Vein endothelial cell (primary cell): ENCODE data around the gene ZNF786. TPM values are rescaled to one million over a fixed set of nuclear protein-coding genes. Genes with fewer than 3 reads are reported as not detected.

Source experiments
- small RNA-seq: library from RNA; depleted of rRNA; stranded (forward); fragments of <200 nt; gene quantifications from one replicate; pipeline ENCODE3, GENCODE V24; 2012
- total RNA-seq: library from RNA; depleted of rRNA; stranded (reverse); fragments of >200 nt; gene quantifications from 2 replicates; pipeline ENCODE4 v1.2.3, GENCODE V29; 2012

Gene ZNF786, protein sequence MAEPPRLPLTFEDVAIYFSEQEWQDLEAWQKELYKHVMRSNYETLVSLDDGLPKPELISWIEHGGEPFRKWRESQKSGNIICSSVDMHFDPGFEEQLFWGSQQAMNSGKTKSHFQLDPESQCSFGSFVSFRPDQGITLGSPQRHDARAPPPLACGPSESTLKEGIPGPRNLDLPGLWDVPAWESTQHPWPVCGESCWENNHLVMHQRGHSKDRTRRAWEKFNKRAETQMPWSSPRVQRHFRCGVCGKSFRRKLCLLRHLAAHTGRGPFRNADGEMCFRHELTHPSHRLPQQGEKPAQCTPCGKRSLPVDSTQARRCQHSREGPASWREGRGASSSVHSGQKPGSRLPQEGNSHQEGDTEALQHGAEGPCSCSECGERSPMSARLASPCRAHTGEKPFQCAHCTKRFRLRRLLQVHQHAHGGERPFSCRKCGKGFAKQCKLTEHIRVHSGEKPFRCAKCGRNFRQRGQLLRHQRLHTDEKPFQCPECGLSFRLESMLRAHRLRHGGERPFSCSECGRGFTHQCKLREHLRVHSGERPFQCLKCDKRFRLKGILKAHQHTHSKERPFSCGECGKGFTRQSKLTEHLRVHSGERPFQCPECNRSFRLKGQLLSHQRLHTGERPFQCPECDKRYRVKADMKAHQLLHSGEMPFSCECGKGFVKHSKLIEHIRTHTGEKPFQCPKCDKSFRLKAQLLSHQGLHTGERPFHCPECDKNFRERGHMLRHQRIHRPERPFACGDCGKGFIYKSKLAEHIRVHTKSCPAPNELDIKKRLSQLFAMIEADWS
- 6.2 and 7.5 TPM in 2 replicates for total RNA-seq

DNA sequence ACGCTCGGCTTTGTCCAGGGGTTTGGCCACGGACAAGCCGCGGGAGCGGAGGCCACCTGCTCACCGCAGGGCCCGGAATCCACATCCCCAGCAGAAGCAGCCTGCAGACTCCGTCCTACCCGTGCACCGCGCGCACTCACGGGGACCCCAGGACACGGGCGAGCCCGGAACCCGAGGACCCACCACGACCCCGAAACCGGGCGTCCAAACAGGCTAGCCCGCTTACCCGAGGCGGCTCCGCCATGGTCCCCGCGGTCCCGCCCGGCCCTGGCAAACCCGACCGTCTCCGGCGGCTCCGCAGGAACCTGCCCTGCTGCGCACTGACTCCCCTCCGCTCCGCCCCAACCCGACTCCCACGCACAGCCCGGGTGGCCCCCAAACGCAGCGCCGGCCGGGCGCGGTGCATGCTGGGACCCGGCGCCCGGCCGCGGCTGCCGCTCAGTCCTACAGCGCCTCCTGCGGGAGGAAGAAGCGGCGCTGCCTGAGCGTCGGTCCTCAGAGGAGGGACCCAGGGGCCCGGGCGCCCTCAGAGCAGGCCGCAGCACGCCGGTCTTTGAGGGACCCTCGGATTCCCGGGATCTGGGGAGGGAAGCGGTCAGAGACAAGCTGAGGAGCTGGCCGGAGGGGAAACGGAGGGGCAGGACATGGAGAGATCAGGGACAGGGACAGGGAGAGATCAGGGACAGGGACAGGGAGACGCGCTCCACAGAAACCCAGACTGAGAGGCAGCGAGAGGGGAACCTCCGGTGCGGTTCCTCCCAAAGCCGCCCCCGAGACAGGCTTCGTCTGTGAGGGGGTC lies at the start of gene ZNF786:
TSS of gene ZNF786 (minus strand) at position 322 of the 799 bp plus-strand sequence. CDS start at position 244, 78 bp downstream.

DNA sequence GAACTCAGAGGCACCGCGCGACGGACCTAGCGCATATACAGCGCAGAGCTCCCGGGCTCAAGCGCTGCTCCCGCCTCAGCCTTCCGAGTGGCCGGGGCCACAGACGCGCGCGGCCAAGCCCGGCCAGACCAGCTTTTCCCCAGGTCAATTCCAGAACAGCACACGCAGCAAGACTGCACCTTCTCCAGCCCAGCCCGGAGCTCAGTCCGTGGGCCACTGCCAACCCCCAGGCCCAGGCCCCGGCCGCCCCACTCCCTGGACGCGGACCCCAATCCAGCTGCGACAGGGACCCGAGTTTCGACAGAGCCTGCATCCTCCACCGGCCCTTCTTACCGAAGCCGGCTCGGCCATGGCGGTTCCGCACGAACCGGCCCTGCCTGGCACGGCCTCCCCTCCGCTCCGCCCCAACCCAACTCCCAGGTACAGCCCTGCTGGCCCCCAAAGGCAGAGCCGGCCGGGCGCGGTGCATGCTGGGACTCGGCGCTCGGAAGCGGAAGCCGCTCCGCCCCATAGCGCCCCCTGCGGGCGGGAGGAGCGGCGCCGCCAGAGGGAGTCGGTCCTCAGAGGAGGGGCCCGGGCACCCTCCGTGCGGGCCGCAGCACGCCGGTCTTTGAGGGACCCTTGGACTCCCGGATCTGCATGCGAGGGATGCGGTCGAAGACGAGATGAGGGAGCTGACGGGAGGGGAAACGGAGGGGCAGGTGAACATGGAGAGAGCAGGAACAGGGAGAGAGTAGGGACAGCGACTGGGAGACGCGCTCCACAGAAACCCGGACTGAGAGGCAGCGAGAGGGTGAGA lies 35.5 kb upstream of the ZNF786 start, which contains the start of gene ZNF425:
TSS of gene ZNF425 (minus strand) at position 462 of the 799 bp plus-strand sequence. CDS start at position 351, 111 bp downstream.

DNA sequence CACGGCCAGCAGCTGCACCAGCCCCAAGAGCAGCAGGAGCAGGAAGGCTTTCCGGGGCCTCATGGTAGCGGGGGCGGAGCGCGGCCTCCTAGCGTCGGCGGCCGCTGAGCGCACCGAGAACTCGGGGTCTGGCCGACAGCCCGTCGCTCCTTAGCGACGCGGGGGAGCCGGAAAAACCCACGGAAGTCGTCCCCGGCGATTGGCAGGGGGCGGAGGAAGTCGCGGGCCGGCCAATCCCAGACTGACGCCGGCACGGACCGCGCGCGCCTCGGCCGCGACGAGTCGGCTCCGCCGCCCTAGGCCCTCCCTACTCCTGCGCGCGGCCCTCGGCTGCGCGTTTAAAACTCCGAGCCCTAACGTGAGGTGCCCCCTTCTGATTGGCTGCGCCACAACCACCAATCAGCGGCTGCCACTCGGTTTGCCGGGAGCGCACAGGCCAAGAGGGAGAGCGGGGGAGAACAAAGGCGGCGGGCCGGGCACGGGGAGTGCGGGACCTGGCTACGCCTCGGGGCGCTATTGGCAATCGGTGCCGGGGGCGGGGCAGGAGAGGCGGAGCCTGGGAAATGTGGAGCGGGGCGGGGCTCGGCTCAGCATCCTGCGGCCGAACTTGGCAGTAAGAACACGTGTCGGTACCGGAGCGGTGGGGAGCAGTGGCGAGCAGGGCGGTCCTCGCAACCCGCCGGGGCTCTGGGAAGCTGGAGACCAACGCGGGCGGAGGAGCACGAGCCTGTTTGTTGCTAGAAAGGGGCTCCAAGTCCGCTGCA lies 62.0 kb downstream of the ZNF786 start, which contains the start of gene PDIA4:
TSS of gene PDIA4 (minus strand) at position 160 of the 764 bp plus-strand sequence. CDS start at position 63, 97 bp downstream.

Small RNAs within 50 kb of the gene (small RNA-seq; reads per million reads assigned to genes)
- gene COX6B1P1 (not detected), gene RN7SL521P (not detected), gene RNU6-650P (0.11 reads per million)

Other genes starting within 250 kb of the ZNF786 start
- 8.8 and 17.2 TPM in 2 replicates for gene EZH2, start 206.4 kb downstream of the ZNF786 start, total RNA-seq
- 379 and 408 TPM in 2 replicates for gene PDIA4, start 62.2 kb downstream of the ZNF786 start, total RNA-seq
- gene ZNF425, start 35.6 kb upstream of the ZNF786 start, total RNA-seq, result 1.1 and 2.3 TPM in 2 replicates
- gene ZNF398, start 56.7 kb upstream of the ZNF786 start, total RNA-seq, result 14.0 and 17.6 TPM in 2 replicates
- gene ZNF282, start 104.8 kb upstream of the ZNF786 start, total RNA-seq, result 31.0 and 37.9 TPM in 2 replicates
- gene ZNF212, start 148.9 kb upstream of the ZNF786 start, total RNA-seq, result 7.1 and 8.2 TPM in 2 replicates
- 6.9 and 9.8 TPM in 2 replicates for gene ZNF783, start 171.5 kb upstream of the ZNF786 start, total RNA-seq